HepG2 (cell line): ENCODE data around the gene TUBA4B. TPM values are rescaled to one million over a fixed set of nuclear protein-coding genes. Genes with fewer than 3 reads are reported as not detected.
A peak's percentile ranks its signal among the peaks of the same experiment; 100 is the strongest.

Source experiments
- ATF4 ChIP-seq, 2 experiments: fragments of 450-650 bp in 1 of 2; sonication (generic) in 1 of 2; formaldehyde crosslinking; IDR thresholded peaks; 2 replicates each; pipeline versions ENCODE4 v1.5.0 to v1.8.0; 2020 to 2022; ENCODE audit warnings: mild to moderate bottlenecking in 1 of 2, missing genetic modification reagents in 1 of 2
- CERS6 ChIP-seq: sonication (generic); formaldehyde crosslinking; IDR thresholded peaks from 2 replicates; pipeline ENCODE4 v1.5.0; 2020; ENCODE audit warnings: missing genetic modification reagents
- CREB1 ChIP-seq, 2 experiments: fragments of 450-650 bp in 1 of 2; IDR thresholded peaks; 2 replicates each; pipeline ENCODE4 v1.6.1; 2016 to 2017; ENCODE audit warnings: control low read depth in 1 of 2, mild to moderate bottlenecking in 1 of 2, missing compliant biosample characterization in 1 of 2, missing genetic modification characterization in 1 of 2
- DBP ChIP-seq: sonication (generic); formaldehyde crosslinking; IDR thresholded peaks from 2 replicates; pipeline ENCODE4 v1.4.0; 2020; ENCODE audit warnings: missing genetic modification reagents; ENCODE audit errors: not compliant biosample characterization
- DZIP1 ChIP-seq: sonication (generic); formaldehyde crosslinking; IDR thresholded peaks from 2 replicates; pipeline ENCODE4 v1.5.0; 2020; ENCODE audit warnings: mild to moderate bottlenecking, missing genetic modification reagents
- GTF3A ChIP-seq: sonication (generic); formaldehyde crosslinking; conservative IDR thresholded peaks from 2 replicates; pipeline ENCODE4 v1.4.0; 2020; ENCODE audit warnings: mild to moderate bottlenecking, missing genetic modification reagents
- HMG20A ChIP-seq: IDR thresholded peaks from 2 replicates; pipeline ENCODE4 v1.6.1; 2016; ENCODE audit warnings: borderline replicate concordance
- KLF12 ChIP-seq: sonication (generic); formaldehyde crosslinking; IDR thresholded peaks from 2 replicates; pipeline ENCODE4 v1.4.0; 2020; ENCODE audit warnings: missing genetic modification reagents, borderline replicate concordance
- KLF6 ChIP-seq: IDR thresholded peaks from 2 replicates; pipeline ENCODE4 v1.8.0; 2016; ENCODE audit warnings: missing biosample characterization, missing genetic modification reagents
- MZF1 ChIP-seq: sonication (generic); formaldehyde crosslinking; IDR thresholded peaks from 2 replicates; pipeline ENCODE4 v1.8.1; 2023; ENCODE audit warnings: mild to moderate bottlenecking, missing genetic modification reagents, borderline replicate concordance
- PTBP1 ChIP-seq: fragments of 200-400 bp; formaldehyde crosslinking; IDR thresholded peaks from 2 replicates; pipeline ENCODE4 v1.6.1; 2018; ENCODE audit warnings: low read length, low read depth; ENCODE audit not compliant: poor library complexity, severe bottlenecking
- RORA ChIP-seq: sonication (generic); formaldehyde crosslinking; IDR thresholded peaks from 2 replicates; pipeline ENCODE4 v1.5.0; 2020; ENCODE audit warnings: mild to moderate bottlenecking, missing genetic modification reagents, moderate library complexity
- SRF ChIP-seq: IDR thresholded peaks from 2 replicates; pipeline ENCODE4 v1.6.1; 2011; ENCODE audit warnings: mild to moderate bottlenecking, low read depth, low read length, moderate library complexity
- ZBTB8A ChIP-seq: sonication (generic); formaldehyde crosslinking; IDR thresholded peaks from 2 replicates; pipeline ENCODE4 v1.4.0; 2020; ENCODE audit warnings: mild to moderate bottlenecking, low read depth, missing genetic modification reagents, borderline replicate concordance
- ZNF18 ChIP-seq: sonication (generic); formaldehyde crosslinking; IDR thresholded peaks from 2 replicates; pipeline ENCODE4 v1.8.0; 2022; ENCODE audit warnings: mild to moderate bottlenecking, missing genetic modification reagents; ENCODE audit not compliant: insufficient replicate concordance
- ZNF704 ChIP-seq: sonication (generic); formaldehyde crosslinking; IDR thresholded peaks from 2 replicates; pipeline ENCODE4 v1.8.1; 2023; ENCODE audit warnings: mild to moderate bottlenecking, inconsistent platforms, moderate library complexity, missing genetic modification reagents, borderline replicate concordance
- ZNF784 ChIP-seq: sonication (generic); formaldehyde crosslinking; IDR thresholded peaks from 2 replicates; pipeline ENCODE4 v1.5.1; 2020; ENCODE audit warnings: missing genetic modification reagents, mild to moderate bottlenecking, borderline replicate concordance
- polyA plus RNA-seq, 8 experiments: library from polyadenylated mRNA; depleted of rRNA in 3 of 8; stranded (reverse) in 7 of 8; unstranded in 1 of 8; fragments of >200 nt; fragmentation: Illumina TruSeq in 4 of 8; extraction: Trizol in 4 of 8; gene quantifications; 2 replicates each; pipeline versions ENCODE4 v1.2.1 to v1.2.3, GENCODE V29; 2011 to 2016; ENCODE audit warnings: low read depth in 4 of 8, missing spikeins in 1 of 8, mixed read lengths in 1 of 8; ENCODE audit not compliant: insufficient read depth in 1 of 8
- total RNA-seq, 5 experiments: library from RNA; depleted of rRNA; stranded (reverse); fragments of >200 nt; fragmentation: Illumina TruSeq; extraction: Trizol; gene quantifications; 2 replicates each; pipeline ENCODE4 v1.2.3, GENCODE V29; 2016; ENCODE audit warnings: low read depth in 1 of 5

The TUBA4B gene
- total and polyA plus RNA-seq, 2 of the 13 experiments (the other 11 are each of a cell fraction or from before 2014, with no cell fraction given): 0.18 to 0.22 TPM

GRCh38 chr2:219206328-219207133, 46.5 kb upstream of the TUBA4B start, which contains the start of gene ZFAND2B (continued):
- TF ChIP-seq CERS6 (no peak), RORA (CRISPR knock-in tag) (no peak), KLF6 (peak; percentile 51; the same call in 1 of the 2 replicates), PTBP1 (peak; percentile 87), MZF1 (CRISPR knock-in tag) (no peak), KLF12 (CRISPR knock-in tag) (no peak), HMG20A (no peak), CREB1 (IDR thresholded peaks at IDR 0.05) (peak; percentile 97), CREB1 (CRISPR knock-in tag; IDR thresholded peaks at IDR 0.05) (no peak), DBP (no peak), ZNF784 (CRISPR knock-in tag) (no peak; the same call in 1 of the 2 replicates), SRF (0 out of 2 replicates have a peak, but pooled peaks have one; percentile 46), ATF4 (CRISPR knock-in tag; IDR thresholded peaks at IDR 0.05) (peak in 1 of 2 experiments; percentile 48; a peak in 2 of 4 replicates), ZNF704 (CRISPR knock-in tag) (peak; percentile 92; the same call in 1 of the 2 replicates), DZIP1 (CRISPR knock-in tag) (no peak), ZBTB8A (no peak; the same call in 1 of the 2 replicates), ZNF18 (CRISPR knock-in tag) (peak; percentile 73), GTF3A (CRISPR knock-in tag) (0 out of 2 replicates have a peak, but pooled peaks have one; percentile 55)
